ENCODE data around the gene MRAP.

GRCh38 chr21:32350211-32350980 lies 51.7 kb downstream of the MRAP start:
- TF ChIP-seq ZSCAN30 (tag by site-specific recombination; IDR thresholded peaks at IDR 0.05) (no peak), CTCF (tag by site-specific recombination; IDR thresholded peaks at IDR 0.05) (no peak), INSM2 (tag by site-specific recombination; IDR thresholded peaks at IDR 0.05) (no peak), ZNF660 (tag by site-specific recombination; IDR thresholded peaks at IDR 0.05) (no peak), ZNF155 (tag by site-specific recombination; IDR thresholded peaks at IDR 0.05) (no peak), ZNF140 (tag by site-specific recombination; IDR thresholded peaks at IDR 0.05) (no peak), REST (tag by site-specific recombination; IDR thresholded peaks at IDR 0.05) (no peak), ZNF18 (tag by site-specific recombination; IDR thresholded peaks at IDR 0.05) (no peak), ZNF280C (tag by site-specific recombination; IDR thresholded peaks at IDR 0.05) (no peak)

Measured in HEK293 (cell line).